CD4-positive, alpha-beta memory T cell (primary cell): ENCODE results near the gene NAPA. TPM values are rescaled to one million over a fixed set of nuclear protein-coding genes. Genes with fewer than 3 reads are reported as not detected.
"Not testable (repeated sequence)": the region's sequence is repeated elsewhere in the genome, so short reads cannot be mapped to it uniquely, and the experiment has no call there.

Source experiments
- CTCF ChIA-PET: fragments of 350-600 bp; sonication (Branson Sonifier 250); formaldehyde crosslinking; loops from one replicate; lab custom pipeline; 2021; ENCODE audit warnings: inconsistent platforms; ENCODE audit not compliant: partially characterized antibody; lab: Charles Lee
- POLR2A ChIA-PET: fragments of 350-600 bp; sonication (Branson Sonifier 250); formaldehyde crosslinking; loops from one replicate; lab custom pipeline; 2021; ENCODE audit not compliant: partially characterized antibody; lab: Charles Lee
- DNase-seq, 5 donors: peaks; one replicate each; pipeline versions ENCODE4 v3.0.0 to v3.0.0-alpha.2; 2020 to 2022; ENCODE audit warnings: mixed read lengths in 1 of 5
- H3K27ac ChIP-seq: one replicate; pipeline ENCODE4 v1.7.0; 2013; ENCODE audit warnings: low read depth, low read length
- H3K27me3 ChIP-seq: 2 replicates; pipeline ENCODE4 v1.7.0; 2013; ENCODE audit warnings: mild to moderate bottlenecking, low read length, moderate library complexity; ENCODE audit not compliant: insufficient read depth
- H3K36me3 ChIP-seq: 2 replicates; pipeline ENCODE4 v1.7.0; 2013; ENCODE audit warnings: mild to moderate bottlenecking, low read length, moderate library complexity; ENCODE audit not compliant: insufficient read depth
- H3K4me1 ChIP-seq: 2 replicates; pipeline ENCODE4 v1.7.0; 2013; ENCODE audit warnings: mild to moderate bottlenecking, low read length, moderate library complexity; ENCODE audit not compliant: insufficient read depth
- H3K4me3 ChIP-seq, 2 donors: one replicate each; pipeline ENCODE4 v1.7.0; 2013; ENCODE audit warnings: low read length in 2 of 2, mild to moderate bottlenecking in 1 of 2
- H3K9me3 ChIP-seq, 2 donors: one replicate each; pipeline ENCODE4 v1.7.0; 2013; ENCODE audit warnings: low read length in 2 of 2, control low read depth in 1 of 2; ENCODE audit not compliant: control insufficient read depth in 1 of 2
- H3K27ac Mint-ChIP-seq, 7 donors: one replicate each; pipeline ENCODE4 v1.8.0; 2020 to 2021; ENCODE audit warnings: mixed read lengths in 7 of 7, mild to moderate bottlenecking in 6 of 7, inconsistent platforms in 3 of 7, moderate library complexity in 3 of 7
- H3K27me3 Mint-ChIP-seq, 2 donors: one replicate each; pipeline ENCODE4 v1.8.0; 2020 to 2021; ENCODE audit warnings: mixed read lengths in 2 of 2
- H3K36me3 Mint-ChIP-seq, 2 donors: one replicate each; pipeline ENCODE4 v1.8.0; 2020 to 2021; ENCODE audit warnings: mixed read lengths in 2 of 2, inconsistent platforms in 1 of 2, mild to moderate bottlenecking in 1 of 2
- H3K4me1 Mint-ChIP-seq, 4 donors: one replicate each; pipeline ENCODE4 v1.8.0; 2020 to 2021; ENCODE audit warnings: mixed read lengths in 4 of 4, mild to moderate bottlenecking in 1 of 4
- H3K4me3 Mint-ChIP-seq, 8 donors: one replicate each; pipeline ENCODE4 v1.8.0; 2020 to 2021; ENCODE audit warnings: mixed read lengths in 8 of 8, mild to moderate bottlenecking in 7 of 8, moderate library complexity in 6 of 8, inconsistent platforms in 3 of 8
- H3K9me3 Mint-ChIP-seq, 8 donors: one replicate each; pipeline ENCODE4 v1.8.0; 2020 to 2021; ENCODE audit warnings: mixed read lengths in 8 of 8, mild to moderate bottlenecking in 5 of 8, inconsistent platforms in 3 of 8, moderate library complexity in 1 of 8
- intact Hi-C: fragments of 100-400 bp; cut with micrococcal nuclease; formaldehyde crosslinking; loops from one replicate; pipeline ENCODE4 v1.15.1; 2023
- polyA plus RNA-seq, 2 donors: library from polyadenylated mRNA; unstranded; fragments of 300-500 nt; fragmentation: Illumina TruSeq; gene quantifications; one replicate each; pipeline ENCODE4 v1.2.3, GENCODE V29; 2021
- total RNA-seq, 2 experiments: library from RNA; stranded (reverse); gene quantifications; one replicate each; pipeline ENCODE4 v1.2.3, GENCODE V29; 2021

The NAPA gene
- total and polyA plus RNA-seq, 4 experiments from 2014 or later = 84.1 to 129 (median 89.4) TPM

DNA sequence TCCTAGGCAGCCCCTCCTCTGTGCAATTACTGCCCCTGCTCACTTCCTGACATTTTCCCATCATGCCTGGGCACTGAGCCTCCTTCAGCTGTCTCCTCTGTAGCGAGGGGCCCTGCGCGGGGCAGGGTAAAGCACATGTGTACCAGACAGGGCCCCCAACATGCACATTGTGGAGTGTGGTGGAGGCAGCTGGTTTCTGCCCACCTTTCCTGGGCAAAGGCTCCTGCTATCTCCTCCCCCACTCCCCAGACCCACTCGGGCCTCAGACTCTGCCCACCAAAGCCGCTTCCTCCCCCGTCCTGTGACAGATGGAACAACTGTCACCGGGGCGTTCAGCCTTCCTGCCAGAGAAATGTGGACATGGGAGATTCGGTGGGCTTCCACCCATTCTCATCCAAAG, 28.0 kb downstream of the NAPA start:
- Histone ChIP-seq H3K4me1 (peaks cover 21% of the 10 kb centered on the region), H3K4me3 (no peak overlapping the region), H3K27ac (no peak overlapping the region), H3K27me3 (no peaks in the 10 kb centered on the region), H3K36me3 (peaks cover 28% of the 10 kb centered on the region), H3K9me3 (no peaks in the 10 kb centered on the region)
- peaks cover 7 to 28% of the 10 kb centered on the region in 2 donors for H3K36me3 Mint-ChIP-seq
- DNase-seq = no peak
- intact Hi-C loops = no loop called here
- H3K27me3 Mint-ChIP-seq = no peaks in the 10 kb centered on the region
- H3K9me3 Mint-ChIP-seq = peaks cover 0 to 5% (median 0%) of the 10 kb centered on the region in 8 donors
- ChIA-PET CTCF (interaction anchor here (1.0 kb wide), 1 partner anchor 91 kb away, joined by 3 read pairs; no protein-coding TSS in a partner anchor), POLR2A (no interaction called here)
- peak overlapping the region in 1 of 8 donors; percentile 13 for H3K4me3 Mint-ChIP-seq
- peak overlapping the region in 4 of 7 donors; percentile 29 to 98 (median 66) for H3K27ac Mint-ChIP-seq
- peaks cover 17 to 42% (median 24%) of the 10 kb centered on the region in 4 donors for H3K4me1 Mint-ChIP-seq

DNA sequence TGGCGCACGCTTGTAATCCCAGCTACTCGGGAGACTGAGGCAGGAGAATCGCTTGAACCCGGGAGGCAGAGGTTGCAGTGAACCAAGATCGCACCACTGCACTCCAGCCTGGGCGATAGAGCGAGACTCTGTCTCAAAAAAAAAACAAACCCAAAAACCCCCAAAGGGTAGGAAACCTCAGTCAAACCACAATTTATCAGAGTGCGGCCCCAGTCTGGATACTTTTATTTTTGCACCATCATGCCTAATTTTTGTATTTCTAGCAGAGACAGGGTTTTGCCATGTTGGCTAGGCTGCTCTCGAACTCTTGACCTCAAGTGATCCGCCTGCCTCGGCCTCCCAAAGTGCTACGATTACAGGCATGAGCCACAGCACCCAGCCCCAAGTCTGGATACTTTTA, 28.6 kb downstream of the NAPA start:
- H3K27me3 Mint-ChIP-seq, H3K27me3 ChIP-seq, H3K4me3 ChIP-seq, CTCF ChIA-PET, H3K4me3 Mint-ChIP-seq, H3K27ac ChIP-seq, DNase-seq, intact Hi-C loops, POLR2A ChIA-PET, H3K9me3 Mint-ChIP-seq, H3K9me3 ChIP-seq: not testable (repeated sequence)
- Mint-ChIP-seq H3K27ac (peak overlapping the region in 5 of 7 donors; percentile 42 to 98 (median 50)), H3K4me1 (peaks cover 17 to 42% (median 24%) of the 10 kb centered on the region in 4 donors), H3K36me3 (peaks cover 7 to 22% of the 10 kb centered on the region in 2 donors)
- H3K4me1 ChIP-seq = peaks cover 21% of the 10 kb centered on the region
- H3K36me3 ChIP-seq = peaks cover 23% of the 10 kb centered on the region

DNA sequence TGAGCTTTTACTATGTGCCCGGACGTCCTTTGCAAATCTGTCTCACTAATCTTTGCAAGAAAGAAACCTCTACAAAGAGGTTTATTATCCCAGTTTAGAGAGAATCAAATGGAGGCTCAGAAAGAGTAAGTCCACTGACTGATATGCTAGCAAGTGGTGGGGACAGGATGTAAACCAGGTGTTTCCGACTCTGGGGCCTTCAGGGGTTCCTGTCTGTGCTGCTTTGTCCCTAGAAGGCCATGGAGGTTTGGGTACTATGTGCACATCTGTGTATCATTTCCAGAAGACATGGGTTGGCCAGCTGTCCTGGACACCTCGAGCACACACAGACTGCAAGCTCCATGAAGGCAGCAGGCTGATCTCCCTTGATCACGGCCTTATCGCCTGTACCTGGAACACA, 29.7 kb downstream of the NAPA start:
- peaks cover 17 to 42% (median 24%) of the 10 kb centered on the region in 4 donors for H3K4me1 Mint-ChIP-seq
- peaks cover 13% of the 10 kb centered on the region for H3K36me3 ChIP-seq
- H3K4me1 ChIP-seq = peaks cover 21% of the 10 kb centered on the region
- peak overlapping the region; percentile 91 to 100 (median 98) for H3K4me3 Mint-ChIP-seq
- H3K9me3 Mint-ChIP-seq = peaks cover 0 to 5% (median 0%) of the 10 kb centered on the region in 8 donors
- no peak for DNase-seq
- POLR2A ChIA-PET = interaction anchor here (1.1 to 3.0 kb wide), 6 partner anchors 12 to 211 kb away, joined by 4 to 15 read pairs (median 10); partner anchors contain the start of genes INAFM1 and NAPA
- H3K27me3 ChIP-seq = no peaks in the 10 kb centered on the region
- H3K36me3 Mint-ChIP-seq = peaks cover 5 to 17% of the 10 kb centered on the region in 2 donors
- intact Hi-C loops = no loop called here
- H3K27ac ChIP-seq = peak overlapping the region; percentile 86
- CTCF ChIA-PET = interaction anchor here (1.1 to 3.0 kb wide), 4 partner anchors 30 to 214 kb away, joined by 3 to 16 read pairs (median 9); partner anchors contain the start of gene NAPA
- H3K4me3 ChIP-seq = peak overlapping the region in 1 of 2 donors; percentile 72
- H3K27ac Mint-ChIP-seq = peak overlapping the region; percentile 68 to 99 (median 98)
- no peaks in the 10 kb centered on the region for H3K9me3 ChIP-seq
- H3K27me3 Mint-ChIP-seq = no peaks in the 10 kb centered on the region

DNA sequence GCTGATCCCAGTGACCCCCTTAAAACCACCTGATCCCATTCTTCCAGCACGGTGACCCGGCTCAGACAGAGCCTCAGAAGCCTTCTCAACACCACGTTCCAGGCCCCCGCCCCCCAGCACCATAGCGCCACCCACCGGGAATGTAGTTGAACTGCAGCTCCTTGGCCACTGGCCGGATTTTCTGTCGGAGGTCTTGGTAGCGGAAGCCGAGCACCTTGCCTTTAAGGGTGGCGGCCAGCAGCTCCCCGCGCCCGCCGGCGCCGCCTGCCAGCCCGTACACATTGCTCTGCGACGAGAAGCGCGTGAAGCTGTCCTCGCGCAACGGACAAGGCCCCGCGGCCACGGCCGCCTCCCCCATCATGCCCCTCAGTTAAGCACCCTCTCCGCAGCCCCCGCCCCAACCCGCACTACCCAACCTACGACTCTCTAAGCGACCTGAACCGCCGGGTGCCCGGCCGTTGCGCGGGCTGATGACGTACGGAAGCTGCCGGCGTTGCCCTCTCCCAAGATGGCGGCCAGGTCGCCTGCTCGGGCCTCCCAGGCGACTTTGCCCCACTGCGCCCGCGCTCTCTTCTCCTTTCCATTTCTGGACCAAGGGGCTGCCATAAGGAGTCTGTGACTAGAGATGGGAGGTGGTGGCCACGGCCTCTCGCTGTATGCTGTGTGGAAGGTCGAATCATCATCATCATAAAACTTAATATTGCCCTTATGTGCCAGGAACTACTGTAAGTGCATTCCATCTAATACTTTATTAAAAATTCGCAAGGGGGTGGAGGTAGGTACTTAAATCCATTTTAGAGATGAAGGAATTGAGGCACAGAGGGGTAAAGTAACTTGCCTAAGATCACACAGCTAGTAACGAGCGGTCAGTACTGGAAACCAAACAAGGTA, 30.8 kb downstream of the NAPA start, which contains the start of gene KPTN:
Gene KPTN (minus strand): TSS at position 420 of the 891 bp plus-strand sequence. CDS start 59 bp downstream, at position 361.
- DNase-seq = peak; percentile 87 to 92 (median 90)
- H3K9me3 ChIP-seq = no peaks in the 10 kb centered on the region
- Mint-ChIP-seq H3K4me1 (peaks cover 16 to 42% (median 22%) of the 10 kb centered on the region in 4 donors), H3K27ac (peak within 1 kb of the TSS; percentile 96 to 100 (median 99)), H3K4me3 (peak within 1 kb of the TSS; percentile 91 to 100 (median 98)), H3K36me3 (peaks cover 0 to 9% of the 10 kb centered on the region in 2 donors), H3K27me3 (no peaks in the 10 kb centered on the region), H3K9me3 (peaks cover 0 to 3% (median 0%) of the 10 kb centered on the region in 8 donors)
- H3K4me1 ChIP-seq = peaks cover 21% of the 10 kb centered on the region
- peak within 1 kb of the TSS; percentile 86 for H3K27ac ChIP-seq
- intact Hi-C loops = loop anchor here (1.0 to 5.0 kb wide), 6 partner anchors 31 to 1597 kb away; partner anchors contain the start of genes DHX34, IRF2BP1, NAPA and NOP53
- ChIA-PET CTCF (interaction anchor here (0.6 to 3.0 kb wide), 15 partner anchors 9 to 872 kb away, joined by 3 to 16 read pairs (median 4); partner anchors contain the start of gene NAPA), POLR2A (interaction anchor here (0.5 to 3.0 kb wide), 22 partner anchors 9 to 1598 kb away, joined by 3 to 15 read pairs (median 4); partner anchors contain the start of genes BICRA, CCDC9, INAFM1 and IRF2BP1)
- peaks cover 2% of the 10 kb centered on the region for H3K36me3 ChIP-seq
- peak within 1 kb of the TSS; percentile 44 to 72 for H3K4me3 ChIP-seq
- no peaks in the 10 kb centered on the region for H3K27me3 ChIP-seq

DNA sequence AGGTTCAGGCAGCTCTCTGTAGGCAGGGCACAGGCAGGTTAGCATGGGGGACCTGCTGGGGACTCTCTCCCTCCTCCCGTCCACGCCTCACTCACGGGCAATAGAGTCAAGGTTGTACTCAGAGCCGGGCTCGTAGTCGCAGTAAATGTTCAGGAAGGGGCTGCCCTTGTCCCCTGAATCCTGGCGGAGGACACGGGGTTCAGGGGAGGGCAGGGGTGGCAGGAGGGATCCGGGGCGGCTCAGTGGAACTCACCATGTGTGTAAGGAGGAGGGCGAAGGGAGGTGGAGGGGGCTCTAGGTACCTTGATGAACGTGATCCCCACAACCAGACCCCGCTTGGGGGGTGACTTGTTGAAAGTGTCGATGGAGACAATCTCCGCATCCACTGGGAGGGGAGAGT, 31.7 kb downstream of the NAPA start:
- CTCF ChIA-PET = interaction anchor here (0.6 to 3.0 kb wide), 11 partner anchors 8 to 871 kb away, joined by 3 to 16 read pairs (median 4); partner anchors contain the start of gene NAPA
- no peaks in the 10 kb centered on the region for H3K9me3 ChIP-seq
- POLR2A ChIA-PET = interaction anchor here (0.5 to 3.0 kb wide), 16 partner anchors 11 to 1597 kb away, joined by 3 to 15 read pairs (median 5); partner anchors contain the start of genes BICRA, INAFM1, IRF2BP1 and NAPA

DNA sequence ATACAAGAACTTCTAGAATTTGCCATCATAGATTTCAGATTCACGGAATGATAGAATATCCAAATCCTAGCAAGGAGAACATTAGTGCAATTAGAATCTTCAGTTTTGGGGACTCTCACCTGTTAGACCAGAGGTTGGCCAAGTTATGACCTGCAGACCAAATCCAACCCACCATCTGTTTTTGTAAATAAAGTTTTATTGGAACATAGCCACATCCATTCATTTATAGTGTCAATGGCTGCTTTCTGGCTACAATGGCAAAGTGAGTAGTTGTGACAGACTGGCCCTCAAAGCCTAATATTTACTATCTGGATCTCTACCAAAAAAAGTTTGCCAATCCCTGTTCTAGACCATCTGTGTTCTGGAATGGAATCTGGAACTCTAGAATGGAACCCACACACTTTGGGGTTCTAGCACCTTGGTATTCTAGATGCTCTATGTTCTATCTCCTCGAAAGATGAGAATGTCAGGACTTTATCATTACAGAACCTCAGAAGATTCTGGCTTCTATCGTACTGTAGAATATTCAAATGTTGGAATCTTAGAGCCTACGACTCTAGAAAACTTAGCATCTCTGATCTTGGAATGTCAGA, 33.3 kb downstream of the NAPA start:
- CTCF ChIA-PET = no interaction called here
- intact Hi-C loops = loop anchor here (5.0 kb wide), 2 partner anchors 44 to 1594 kb away; partner anchors contain the start of gene IRF2BP1
- H3K4me3 Mint-ChIP-seq = peak overlapping the region in 1 of 8 donors; percentile 20

More for the DNA sequence above, 31.7 kb downstream of the NAPA start:
- intact Hi-C loops = loop anchor here (5.0 kb wide), 2 partner anchors 46 to 1596 kb away; partner anchors contain the start of gene IRF2BP1
- no peaks in the 10 kb centered on the region for H3K36me3 ChIP-seq
- H3K27me3 ChIP-seq = no peaks in the 10 kb centered on the region
- peak overlapping the region in 3 of 7 donors; percentile 24 to 98 (median 70) for H3K27ac Mint-ChIP-seq
- no peaks in the 10 kb centered on the region for H3K27me3 Mint-ChIP-seq
- peak overlapping the region in 5 of 8 donors; percentile 97 to 100 (median 98) for H3K4me3 Mint-ChIP-seq
- H3K36me3 Mint-ChIP-seq = peaks cover 0 to 9% of the 10 kb centered on the region in 2 donors
- peaks cover 21% of the 10 kb centered on the region for H3K4me1 ChIP-seq
- peaks cover 16 to 42% (median 22%) of the 10 kb centered on the region in 4 donors for H3K4me1 Mint-ChIP-seq
- no peak for DNase-seq
- H3K9me3 Mint-ChIP-seq = peaks cover 0 to 3% (median 0%) of the 10 kb centered on the region in 8 donors
- H3K4me3 ChIP-seq = peak overlapping the region in 1 of 2 donors; percentile 72
- peak overlapping the region; percentile 86 for H3K27ac ChIP-seq

More for the DNA sequence above, 33.3 kb downstream of the NAPA start:
- Histone ChIP-seq H3K4me3 (no peak overlapping the region), H3K36me3 (no peaks in the 10 kb centered on the region), H3K27ac (no peak overlapping the region), H3K4me1 (peaks cover 21% of the 10 kb centered on the region), H3K27me3 (no peaks in the 10 kb centered on the region), H3K9me3 (no peaks in the 10 kb centered on the region)
- POLR2A ChIA-PET = no interaction called here
- H3K9me3 Mint-ChIP-seq = peaks cover 0 to 3% (median 0%) of the 10 kb centered on the region in 8 donors
- peak overlapping the region in 3 of 7 donors; percentile 31 to 64 (median 46) for H3K27ac Mint-ChIP-seq
- H3K36me3 Mint-ChIP-seq = peaks cover 0 to 7% of the 10 kb centered on the region in 2 donors
- H3K4me1 Mint-ChIP-seq = peaks cover 16 to 30% (median 21%) of the 10 kb centered on the region in 4 donors
- DNase-seq = no peak
- H3K27me3 Mint-ChIP-seq = no peaks in the 10 kb centered on the region
